ENCODE data around the gene POU2F1.

DNA sequence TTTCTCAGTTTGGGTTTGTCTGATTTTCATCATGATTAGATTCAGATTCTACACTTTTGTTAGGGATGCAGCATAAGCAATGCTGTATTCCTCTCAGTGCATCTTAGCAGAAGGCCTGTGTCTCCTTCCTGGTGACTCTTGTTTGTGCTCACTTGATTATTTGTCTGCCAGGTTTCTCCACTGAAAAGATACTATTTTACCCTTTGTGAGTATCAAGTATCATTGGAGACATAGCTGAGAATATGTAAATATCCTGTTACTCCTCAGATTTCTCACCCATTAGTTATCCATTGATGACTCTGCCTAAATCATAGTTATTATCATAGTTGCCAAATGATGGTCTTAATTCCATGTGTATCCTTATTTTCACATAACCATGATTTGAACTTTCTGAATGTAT lies 148.5 kb downstream of the POU2F1 start:
- TF ChIP-seq ZNF274 (IDR thresholded peaks at IDR 0.05; ENCODE audit: low read depth, low read length), result no peak
- no peak for TF ChIP-seq SUZ12 (IDR thresholded peaks at IDR 0.05; ENCODE audit: extremely low read depth, insufficient read depth, insufficient read length)
